IMR-90 (cell line): ENCODE measurements around the gene CEP290. TPM values are rescaled to one million over a fixed set of nuclear protein-coding genes. Genes with fewer than 3 reads are reported as not detected.

Source experiments
- ATAC-seq: fragments of 200-7000 bp; cut with Tn5 transposase; 2 replicates; pipeline ENCODE4 v1.9.1; 2020; ENCODE audit warnings: low read depth, mild to moderate bottlenecking, moderate library complexity
- BruUV-seq: library from RNA; stranded (reverse); fragments of 400-500 nt; replicated peaks from 2 replicates; lab custom pipeline; 2021; lab: Mats Ljungman, UMichigan
- CTCF ChIA-PET: fragments of 300-600 bp; formaldehyde crosslinking; extraction: SDS; loops from one replicate; lab custom pipeline; 2021; ENCODE audit warnings: antibody characterized with exemption; lab: Yijun Ruan, JAX
- POLR2A ChIA-PET: fragments of 300-600 bp; sonication (Branson Sonifier 250); formaldehyde crosslinking; loops from one replicate; lab custom pipeline; 2022; ENCODE audit warnings: antibody characterized with exemption; ENCODE audit not compliant: unreplicated experiment; lab: Charles Lee
- DNase-seq: peaks from one replicate; pipeline ENCODE4 v3.0.0; 2013
- H2AFZ ChIP-seq: replicated peaks from 2 replicates; pipeline ENCODE3; 2013; ENCODE audit warnings: low read length, mild to moderate bottlenecking; ENCODE audit not compliant: poor library complexity
- H2AK5ac ChIP-seq: 2 replicates; pipeline ENCODE4 v1.6.1; 2013; ENCODE audit warnings: low read depth, low read length, inconsistent platforms
- H2AK9ac ChIP-seq: replicated peaks from 2 replicates; pipeline ENCODE3; 2013; ENCODE audit warnings: mild to moderate bottlenecking, low read depth, low read length, moderate library complexity; ENCODE audit not compliant: poor library complexity
- H2BK120ac ChIP-seq: 2 replicates; pipeline ENCODE4 v1.6.1; 2013; ENCODE audit warnings: low read depth, low read length, inconsistent platforms
- H2BK15ac ChIP-seq: 3 replicates; pipeline ENCODE4 v1.6.1; 2013; ENCODE audit warnings: low read depth, low read length, inconsistent platforms
- H2BK20ac ChIP-seq: 2 replicates; pipeline ENCODE4 v1.6.1; 2013; ENCODE audit warnings: low read depth, mild to moderate bottlenecking, inconsistent platforms, low read length, moderate library complexity
- H2BK5ac ChIP-seq: 2 replicates; pipeline ENCODE4 v1.6.1; 2013; ENCODE audit warnings: mild to moderate bottlenecking, low read depth, low read length, inconsistent platforms; ENCODE audit not compliant: poor library complexity, severe bottlenecking
- H3K14ac ChIP-seq: replicated peaks from 2 replicates; pipeline ENCODE4 v1.6.1; 2013; ENCODE audit warnings: low read depth, low read length, inconsistent platforms
- H3K18ac ChIP-seq: 2 replicates; pipeline ENCODE4 v1.6.1; 2013; ENCODE audit warnings: low read depth, low read length, control low read depth
- H3K23ac ChIP-seq: 2 replicates; pipeline ENCODE4 v1.6.1; 2013; ENCODE audit warnings: low read depth, low read length, inconsistent platforms
- H3K27ac ChIP-seq: 2 replicates; pipeline ENCODE4 v1.5.1; 2013; ENCODE audit warnings: mild to moderate bottlenecking, control low read depth, low read length; ENCODE audit not compliant: insufficient read depth
- H3K27me3 ChIP-seq: 2 replicates; pipeline ENCODE4 v1.6.1; 2013; ENCODE audit warnings: low read length; ENCODE audit not compliant: control insufficient read depth, insufficient read depth
- H3K36me3 ChIP-seq: 2 replicates; pipeline ENCODE4 v1.6.1; 2013; ENCODE audit warnings: low read length, mixed read lengths; ENCODE audit not compliant: control insufficient read depth, insufficient read depth
- H3K4ac ChIP-seq: 2 replicates; pipeline ENCODE4 v1.6.1; 2013; ENCODE audit warnings: low read depth, low read length, inconsistent platforms
- H3K4me1 ChIP-seq: 2 replicates; pipeline ENCODE4 v1.6.1; 2013; ENCODE audit warnings: low read length, mixed read lengths; ENCODE audit not compliant: control insufficient read depth, insufficient read depth
- H3K4me2 ChIP-seq: 2 replicates; pipeline ENCODE4 v1.6.1; 2013; ENCODE audit warnings: low read depth, mild to moderate bottlenecking, control low read depth, low read length, moderate library complexity
- H3K4me3 ChIP-seq: 2 replicates; pipeline ENCODE4 v1.5.1; 2013; ENCODE audit warnings: low read depth, mild to moderate bottlenecking, control low read depth, low read length, moderate library complexity; ENCODE audit not compliant: insufficient read depth
- H3K56ac ChIP-seq: 2 replicates; pipeline ENCODE4 v1.6.1; 2013; ENCODE audit warnings: low read length, inconsistent platforms; ENCODE audit not compliant: insufficient read depth; ENCODE audit errors: extremely low read depth
- H3K79me1 ChIP-seq, 2 experiments: 2 replicates each; pipeline ENCODE4 v1.6.1; 2013; ENCODE audit warnings: low read length in 2 of 2, inconsistent platforms in 1 of 2, low read depth in 1 of 2
- H3K9ac ChIP-seq: 2 replicates; pipeline ENCODE4 v1.6.1; 2013; ENCODE audit warnings: low read depth, low read length, control low read depth
- H3K9me1 ChIP-seq: 2 replicates; pipeline ENCODE4 v1.6.1; 2013; ENCODE audit warnings: low read length, inconsistent platforms; ENCODE audit not compliant: insufficient read depth
- H3K9me3 ChIP-seq: 2 replicates; pipeline ENCODE4 v1.6.1; 2013; ENCODE audit warnings: low read length; ENCODE audit not compliant: control insufficient read depth, insufficient read depth
- H4K20me1 ChIP-seq: 2 replicates; pipeline ENCODE4 v1.6.1; 2013; ENCODE audit warnings: low read length, inconsistent platforms; ENCODE audit not compliant: insufficient read depth
- H4K5ac ChIP-seq: 2 replicates; pipeline ENCODE4 v1.6.1; 2013; ENCODE audit warnings: mild to moderate bottlenecking, low read depth, low read length, control low read depth
- H4K8ac ChIP-seq, 2 experiments: 2 replicates each; pipeline ENCODE4 v1.6.1; 2013; ENCODE audit warnings: low read depth in 2 of 2, low read length in 2 of 2, control low read depth in 1 of 2, inconsistent platforms in 1 of 2
- H4K91ac ChIP-seq: 2 replicates; pipeline ENCODE4 v1.6.1; 2013; ENCODE audit warnings: low read depth, low read length, inconsistent platforms; ENCODE audit not compliant: insufficient read depth
- CEBPB ChIP-seq: IDR thresholded peaks from 2 replicates; pipeline ENCODE4 v1.6.1; 2012; ENCODE audit warnings: low read depth, low read length, improper control_type of control experiment
- ELK1 ChIP-seq: fragments of 150-350 bp; IDR thresholded peaks from 2 replicates; pipeline ENCODE4 v1.6.1; 2016; ENCODE audit warnings: low read depth, mild to moderate bottlenecking, low read length, moderate library complexity, borderline replicate concordance
- FOS ChIP-seq: fragments of 150-350 bp; IDR thresholded peaks from 2 replicates; pipeline ENCODE4 v1.6.1; 2016; ENCODE audit warnings: low read depth, low read length
- dilution Hi-C: fragments of 300-500 bp; cut with HindIII; formaldehyde crosslinking; loops from one replicate; pipeline ENCODE4 v1.14.3; 2018; ENCODE audit warnings: low sequenced_read_pairs; ENCODE audit not compliant: unreplicated experiment
- in situ Hi-C: fragments of 300-500 bp; cut with MboI; formaldehyde crosslinking; loops from 3 replicates; pipeline ENCODE4 v1.14.3; 2019; ENCODE audit warnings: low sequenced_read_pairs, inconsistent platforms, mixed read lengths
- intact Hi-C: fragments of 100-400 bp; cut with micrococcal nuclease; formaldehyde crosslinking; loops from 2 replicates; pipeline ENCODE4 v1.10.0; 2022
- polyA plus RNA-seq, 3 experiments: library from polyadenylated mRNA; depleted of rRNA; stranded (reverse); fragments of >200 nt; gene quantifications; 2 replicates each; pipeline ENCODE4 v1.2.3, GENCODE V29; 2012; ENCODE audit warnings: low replicate concordance in 1 of 3
- total RNA-seq: library from RNA; depleted of rRNA; stranded (reverse); fragments of >200 nt; gene quantifications from 2 replicates; pipeline ENCODE4 v1.2.3, GENCODE V29; 2012

Gene CEP290
- total and polyA plus RNA-seq, 2 of the 4 experiments (the other 2 are of a cell fraction): 4.3 to 7.9 TPM

GRCh38 chr12:88185988-88186387 lies 44.1 kb upstream of the CEP290 start:
- intact Hi-C loops (no loop called here), in situ Hi-C loops (no loop called here), dilution Hi-C loops (no loop called here)
- Histone ChIP-seq H3K27me3 (no peaks in the 10 kb centered on the region), H3K9me3 (no peaks in the 10 kb centered on the region), H2AK5ac (no peak overlapping the region), H4K20me1 (no peaks in the 10 kb centered on the region), H3K4me2 (no peak overlapping the region), H2AK9ac (no peak overlapping the region), H4K8ac (no peak overlapping the region), H2BK120ac (no peak overlapping the region), H3K9ac (no peak overlapping the region), H2BK15ac (no peak overlapping the region), H2BK20ac (no peak overlapping the region), H3K18ac (no peak overlapping the region), H3K36me3 (peaks cover 2% of the 10 kb centered on the region; the same call in 1 of the 2 replicates), H3K27ac (no peak overlapping the region), H3K4ac (no peak overlapping the region), H3K56ac (no peak overlapping the region), H2BK5ac (no peak overlapping the region), H3K14ac (no peak overlapping the region), H3K79me1 (no peaks in the 10 kb centered on the region), H3K4me1 (no peaks in the 10 kb centered on the region), H4K91ac (no peak overlapping the region), H3K4me3 (no peak overlapping the region), H3K23ac (no peak overlapping the region), H2AFZ (no peak overlapping the region), H3K9me1 (no peaks in the 10 kb centered on the region), H4K5ac (no peak overlapping the region)
- TF ChIP-seq FOS: 0 out of 2 replicates have a peak, but pooled peaks have one; percentile 21
- 0 out of 2 replicates have a peak, but pooled peaks have one; percentile 13 for TF ChIP-seq CEBPB
- TF ChIP-seq ELK1: no peak
- CTCF ChIA-PET: interaction anchor here (0.6 to 1.2 kb wide), 2 partner anchors 16 to 177 kb away, joined by 3 to 6 read pairs; no protein-coding TSS in a partner anchor
- ATAC-seq: peak; percentile 76
- no TSS peak for BruUV-seq
- DNase-seq: peak; percentile 83
- POLR2A ChIA-PET: interaction anchor here (0.6 kb wide), 1 partner anchor 27 kb away, joined by 13 read pairs; no protein-coding TSS in a partner anchor
